K562 (cell line): Measurements from ENCODE around the gene SLC22A3. TPM values are rescaled to one million over a fixed set of nuclear protein-coding genes. Genes with fewer than 3 reads are reported as not detected.

Experiments
- ATAC-seq: fragments of 200-7000 bp; cut with Tn5 transposase; 3 replicates; pipeline ENCODE4 v1.9.1; 2020; ENCODE audit warnings: moderate library complexity
- BruUV-seq: library from RNA; stranded (reverse); fragments of 400-500 nt; replicated peaks from 2 replicates; lab custom pipeline; 2021; lab: Mats Ljungman, UMichigan
- CTCF ChIA-PET: fragments of 300-600 bp; formaldehyde crosslinking; extraction: SDS; loops from one replicate; lab custom pipeline; 2021; ENCODE audit warnings: low intra/inter-chr PET ratio; lab: Yijun Ruan, JAX
- POLR2A ChIA-PET: fragments of 300-600, 350-650 bp; sonication (Branson Sonifier 250); formaldehyde crosslinking; extraction: SDS; loops from one replicate; lab custom pipeline; 2021; ENCODE audit warnings: antibody characterized with exemption, inconsistent platforms; lab: Yijun Ruan, JAX
- DNase-seq, 4 experiments: peaks; one replicate each; pipeline versions ENCODE4 v3.0.0 to v3.0.0-alpha.2; 2011 to 2018; ENCODE audit warnings: low spot score in 3 of 4, mixed read lengths in 3 of 4; ENCODE audit errors: extremely low read depth in 1 of 4
- FAIRE-seq: peaks from 2 replicates; lab custom pipeline; 2011; peaks lifted over from hg19 to GRCh38; lab: Jason Lieb, UNC
- H2AFZ ChIP-seq: 2 replicates; pipeline ENCODE4 v1.6.0; 2011; ENCODE audit warnings: low read depth, low read length, control low read depth, inconsistent platforms
- H3K27ac ChIP-seq: fragments of 200-600 bp; 3 replicates; pipeline ENCODE4 v1.8.0; 2011; ENCODE audit warnings: low read depth, mild to moderate bottlenecking, control low read depth, inconsistent platforms, low read length, moderate library complexity, mixed read lengths; ENCODE audit errors: extremely low read depth
- H3K27me3 ChIP-seq, 2 experiments: fragments of 300-600 bp in 1 of 2; 2 replicates in 1 of 2; 3 replicates in 1 of 2; pipeline versions ENCODE4 v1.6.0 to v1.8.0; 2011; ENCODE audit warnings: inconsistent platforms in 2 of 2, low read length in 2 of 2, mild to moderate bottlenecking in 1 of 2, mixed read lengths in 1 of 2, moderate library complexity in 1 of 2; ENCODE audit not compliant: control insufficient read depth in 2 of 2, insufficient read depth in 2 of 2
- H3K36me3 ChIP-seq: fragments of 300-600 bp; 3 replicates; pipeline ENCODE4 v1.8.0; 2011; ENCODE audit warnings: mild to moderate bottlenecking, low read length, inconsistent platforms; ENCODE audit not compliant: control insufficient read depth, insufficient read depth
- H3K4me1 ChIP-seq, 2 experiments: fragments of 200-600 bp in 1 of 2; replicated peaks in 1 of 2; 2 replicates in 1 of 2; 3 replicates in 1 of 2; pipeline versions ENCODE4 v1.5.1 to v1.8.0; 2011; ENCODE audit warnings: inconsistent platforms in 2 of 2, low read length in 2 of 2, mild to moderate bottlenecking in 1 of 2, mixed read lengths in 1 of 2, moderate library complexity in 1 of 2; ENCODE audit not compliant: control insufficient read depth in 2 of 2, insufficient read depth in 2 of 2
- H3K4me2 ChIP-seq: 2 replicates; pipeline ENCODE4 v1.6.1; 2011; ENCODE audit warnings: low read length, control low read depth, inconsistent platforms, mixed read lengths; ENCODE audit not compliant: insufficient read depth
- H3K4me3 ChIP-seq: fragments of 200-600 bp; sonication (generic), shearing (Covaris generic); 2 replicates; pipeline ENCODE4 v1.5.1; 2016; ENCODE audit warnings: control low read depth, inconsistent platforms
- H3K79me2 ChIP-seq: fragments of 200-600 bp; 3 replicates; pipeline ENCODE4 v1.8.0; 2011; ENCODE audit warnings: low read length, inconsistent platforms; ENCODE audit not compliant: control insufficient read depth, insufficient read depth
- H3K9ac ChIP-seq, 2 experiments: 2 replicates each; pipeline versions ENCODE4 v1.6.0 to v1.6.1; 2011; ENCODE audit warnings: low read depth in 2 of 2, low read length in 2 of 2, control low read depth in 1 of 2, inconsistent platforms in 1 of 2, mild to moderate bottlenecking in 1 of 2, mixed read lengths in 1 of 2; ENCODE audit not compliant: insufficient read depth in 1 of 2
- H3K9me1 ChIP-seq: one replicate; pipeline ENCODE4 v1.6.0; 2011; ENCODE audit warnings: inconsistent platforms, mild to moderate bottlenecking, low read length, moderate library complexity; ENCODE audit not compliant: control insufficient read depth, insufficient read depth
- H3K9me3 ChIP-seq: replicated peaks from 2 replicates; pipeline ENCODE4 v1.5.1; 2011; ENCODE audit warnings: low read depth, low read length, inconsistent platforms; ENCODE audit not compliant: control insufficient read depth, insufficient read depth
- H4K20me1 ChIP-seq: replicated peaks from 2 replicates; pipeline ENCODE4 v1.6.1; 2011; ENCODE audit warnings: low read length, inconsistent platforms, mixed read lengths; ENCODE audit not compliant: control insufficient read depth, insufficient read depth
- ADNP ChIP-seq: fragments of 200-800 bp; sonication (Bioruptor generic); IDR thresholded peaks from 2 replicates; pipeline ENCODE4 v1.6.1; 2016; ENCODE audit warnings: missing genetic modification characterization, missing compliant biosample characterization
- WGBS: fragments of 100-300 bp; shearing (Covaris generic); methylation state at CpG from one replicate; pipeline ENCODE4 v1.1.6; 2016; ENCODE audit warnings: low coverage, mixed read lengths; ENCODE audit not compliant: insufficient coverage; ENCODE audit errors: missing lambda C conversion rate; 5-methylcytosine and 5-hydroxymethylcytosine counted together
- in situ Hi-C: fragments of 300-500 bp; cut with MboI; formaldehyde crosslinking; loops from 4 replicates; pipeline ENCODE4 v1.15.0; 2018; ENCODE audit warnings: inconsistent platforms, mixed read lengths
- intact Hi-C: fragments of 100-400 bp; cut with micrococcal nuclease; formaldehyde crosslinking; loops from 2 replicates; pipeline ENCODE4 v1.14.2; 2022
- polyA plus RNA-seq, 8 experiments: library from polyadenylated mRNA; depleted of rRNA in 4 of 8; stranded (reverse) in 5 of 8; unstranded in 3 of 8; fragments of >200 nt; fragmentation: Nextera tagmentation in 2 of 8; fragmentation: Illumina TruSeq in 1 of 8; extraction: Ambion mirVana in 2 of 8; extraction: Trizol in 1 of 8; gene quantifications; 2 replicates each; pipeline versions ENCODE4 v1.2.1 to v1.2.3, GENCODE V29; 2011 to 2014; ENCODE audit warnings: inconsistent platforms in 1 of 8, missing spikeins in 1 of 8
- total RNA-seq, 7 experiments: library from RNA; depleted of rRNA in 6 of 7; stranded (reverse); fragments of >200 nt in 6 of 7; fragmentation: Illumina TruSeq in 2 of 7; extraction: Trizol in 2 of 7; gene quantifications; 2 replicates each; pipeline versions ENCODE4 v1.2.1 to v1.2.3, GENCODE V29; 2011 to 2021; ENCODE audit warnings: low replicate concordance in 1 of 7
- TF ChIP-seq, protein P1 (sequence below), 2 experiments: fragments of 450-650 bp; IDR thresholded peaks; 2 replicates each; pipeline ENCODE4 v1.6.1; 2016
- TF ChIP-seq, protein P2 (sequence below): fragments of 250-450 bp; sonication (Bioruptor Pico); IDR thresholded peaks from 2 replicates; pipeline ENCODE4 v1.6.1; 2021; ENCODE audit warnings: mild to moderate bottlenecking

Gene SLC22A3
- total and polyA plus RNA-seq, 9 of the 15 experiments (the other 6 are each of a cell fraction or from before 2014, with no cell fraction given) = not detected

DNA sequence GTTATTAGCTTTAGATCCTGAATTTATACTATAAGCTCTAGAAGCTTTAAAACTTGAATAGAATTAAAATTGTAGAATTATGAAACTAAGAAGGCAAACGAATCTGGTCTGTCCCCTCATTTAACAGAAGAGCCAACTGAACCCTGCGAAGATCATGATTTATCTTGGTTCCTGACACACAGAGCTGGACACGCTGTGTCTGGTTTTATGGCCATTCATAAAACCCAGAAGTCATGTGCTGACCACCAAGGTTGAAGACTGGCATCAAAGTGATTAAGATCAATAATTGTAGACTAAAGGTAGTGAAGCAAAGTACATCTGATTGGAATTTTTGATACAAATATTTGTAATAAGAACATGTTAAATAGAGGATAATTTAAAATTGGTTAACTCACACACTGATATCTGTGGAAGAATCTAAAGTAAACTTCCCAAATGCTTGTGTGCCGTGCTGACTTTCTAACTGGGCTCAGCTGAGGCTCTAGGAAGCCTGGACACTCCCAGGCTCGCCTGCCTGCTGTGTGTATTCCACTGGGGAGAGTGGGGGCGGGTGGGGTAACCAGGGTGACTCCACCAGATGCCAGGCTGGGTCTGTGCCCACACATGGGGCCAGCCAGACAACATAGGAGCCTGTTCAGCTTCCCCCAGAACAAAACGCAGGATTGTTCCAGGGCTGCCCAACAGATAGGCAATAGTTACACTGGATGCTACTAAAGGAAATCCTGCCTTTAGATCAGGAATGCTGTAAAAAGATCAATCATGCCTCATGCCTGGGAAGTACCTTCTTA lies 42.1 kb upstream of the SLC22A3 start:
- TF ChIP-seq, protein P1, sequence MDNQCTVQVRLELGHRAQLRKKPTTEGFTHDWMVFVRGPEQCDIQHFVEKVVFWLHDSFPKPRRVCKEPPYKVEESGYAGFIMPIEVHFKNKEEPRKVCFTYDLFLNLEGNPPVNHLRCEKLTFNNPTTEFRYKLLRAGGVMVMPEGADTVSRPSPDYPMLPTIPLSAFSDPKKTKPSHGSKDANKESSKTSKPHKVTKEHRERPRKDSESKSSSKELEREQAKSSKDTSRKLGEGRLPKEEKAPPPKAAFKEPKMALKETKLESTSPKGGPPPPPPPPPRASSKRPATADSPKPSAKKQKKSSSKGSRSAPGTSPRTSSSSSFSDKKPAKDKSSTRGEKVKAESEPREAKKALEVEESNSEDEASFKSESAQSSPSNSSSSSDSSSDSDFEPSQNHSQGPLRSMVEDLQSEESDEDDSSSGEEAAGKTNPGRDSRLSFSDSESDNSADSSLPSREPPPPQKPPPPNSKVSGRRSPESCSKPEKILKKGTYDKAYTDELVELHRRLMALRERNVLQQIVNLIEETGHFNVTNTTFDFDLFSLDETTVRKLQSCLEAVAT (IDR thresholded peaks at IDR 0.05) = no peak
- TF ChIP-seq, protein P2, sequence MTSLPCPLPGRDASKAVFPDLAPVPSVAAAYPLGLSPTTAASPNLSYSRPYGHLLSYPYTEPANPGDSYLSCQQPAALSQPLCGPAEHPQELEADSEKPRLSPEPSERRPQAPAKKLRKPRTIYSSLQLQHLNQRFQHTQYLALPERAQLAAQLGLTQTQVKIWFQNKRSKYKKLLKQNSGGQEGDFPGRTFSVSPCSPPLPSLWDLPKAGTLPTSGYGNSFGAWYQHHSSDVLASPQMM (CRISPR knock-in tag) = no peak
- no peak for TF ChIP-seq ADNP (tag)
- 2% methylated on average over 6 of the region's 7 CpGs for WGBS
- in situ Hi-C loops (no loop called here), intact Hi-C loops (no loop called here)
- H3K4me3 ChIP-seq = no peak overlapping the region
- H3K9me1 ChIP-seq = no peaks in the 10 kb centered on the region
- H2AFZ ChIP-seq = no peak overlapping the region
- H4K20me1 ChIP-seq = no peaks in the 10 kb centered on the region
- H3K27me3 ChIP-seq = no peaks in the 10 kb centered on the region
- no TSS peak for BruUV-seq
- ATAC-seq (no peak), DNase-seq (peak in 2 of 4 experiments; percentile 2 to 3), FAIRE-seq (no peak)
- H3K36me3 ChIP-seq = no peaks in the 10 kb centered on the region
- H3K27ac ChIP-seq = no peak overlapping the region
- H3K79me2 ChIP-seq = no peaks in the 10 kb centered on the region
- H3K9ac ChIP-seq = no peak overlapping the region
- H3K4me1 ChIP-seq = no peaks in the 10 kb centered on the region
- no peak overlapping the region for H3K4me2 ChIP-seq
- ChIA-PET POLR2A (interaction anchor here (0.6 kb wide), 1 partner anchor 1934 kb away, joined by 4 read pairs; no protein-coding TSS in a partner anchor), CTCF (no interaction called here)
- H3K9me3 ChIP-seq = no peaks in the 10 kb centered on the region
